H1 (cell line): ENCODE data around the gene NRXN2. TPM values are rescaled to one million over a fixed set of nuclear protein-coding genes. Genes with fewer than 3 reads are reported as not detected.
A peak's percentile ranks its signal among the peaks of the same experiment; 100 is the strongest.

Experiments used
- CTCF ChIA-PET: fragments of 300-600 bp; sonication (Branson Sonifier 250); formaldehyde crosslinking; loops from one replicate; lab custom pipeline; 2021; ENCODE audit not compliant: partially characterized antibody; lab: Charles Lee
- POLR2A ChIA-PET: fragments of 300-600 bp; sonication (Branson Sonifier 250); formaldehyde crosslinking; loops from one replicate; lab custom pipeline; 2021; ENCODE audit warnings: inconsistent platforms; ENCODE audit not compliant: partially characterized antibody; lab: Charles Lee
- DNase-seq, 2 experiments: peaks; one replicate each; pipeline versions ENCODE4 v3.0.0 to v3.0.0-alpha.2; 2010 to 2022; ENCODE audit warnings: low spot score in 2 of 2, low read depth in 1 of 2, mixed read lengths in 1 of 2
- FAIRE-seq: peaks from 2 replicates; lab custom pipeline; 2011; peaks lifted over from hg19 to GRCh38; lab: Jason Lieb, UNC
- H2AFZ ChIP-seq: 2 replicates; pipeline ENCODE4 v1.8.1; 2012; ENCODE audit warnings: low read length, inconsistent platforms
- H2AK5ac ChIP-seq: 2 replicates; pipeline ENCODE4 v1.6.1; 2013; ENCODE audit warnings: low read depth, low read length
- H2BK120ac ChIP-seq: replicated peaks from 2 replicates; pipeline ENCODE3; 2013; ENCODE audit warnings: low read depth, low read length, inconsistent platforms
- H2BK12ac ChIP-seq: 2 replicates; pipeline ENCODE4 v1.6.1; 2013; ENCODE audit warnings: low read depth, low read length
- H2BK15ac ChIP-seq: 2 replicates; pipeline ENCODE4 v1.6.1; 2013; ENCODE audit warnings: low read length
- H2BK20ac ChIP-seq: 2 replicates; pipeline ENCODE4 v1.6.1; 2013; ENCODE audit warnings: low read length
- H2BK5ac ChIP-seq: 2 replicates; pipeline ENCODE4 v1.6.1; 2013; ENCODE audit warnings: low read depth, low read length
- H3K14ac ChIP-seq: 2 replicates; pipeline ENCODE4 v1.6.1; 2013; ENCODE audit warnings: inconsistent platforms; ENCODE audit not compliant: insufficient read length
- H3K18ac ChIP-seq: 2 replicates; pipeline ENCODE4 v1.6.1; 2013; ENCODE audit warnings: low read length; ENCODE audit errors: extremely low read depth
- H3K23ac ChIP-seq: 2 replicates; pipeline ENCODE4 v1.6.1; 2013; ENCODE audit warnings: inconsistent platforms; ENCODE audit not compliant: insufficient read length
- H3K23me2 ChIP-seq: 2 replicates; pipeline ENCODE4 v1.6.1; 2013; ENCODE audit warnings: low read depth, low read length
- H3K27ac ChIP-seq: 2 replicates; pipeline ENCODE4 v1.6.1; 2011; ENCODE audit warnings: low read depth, low read length, inconsistent platforms
- H3K27me3 ChIP-seq, 4 experiments: replicated peaks in 1 of 4; 1 replicate in 1 of 4; 2 replicates in 3 of 4; pipeline versions ENCODE4 v1.6.1 to v1.8.1; 2011 to 2013; ENCODE audit warnings: low read length in 3 of 4, mild to moderate bottlenecking in 3 of 4, inconsistent platforms in 2 of 4, mixed read lengths in 2 of 4, moderate library complexity in 1 of 4; ENCODE audit not compliant: control insufficient read depth in 3 of 4, insufficient read depth in 3 of 4; ENCODE audit errors: extremely low read depth in 1 of 4
- H3K36me3 ChIP-seq, 4 experiments: 2 replicates each; pipeline versions ENCODE4 v1.6.1 to v1.8.1; 2011 to 2013; ENCODE audit warnings: mild to moderate bottlenecking in 4 of 4, low read length in 3 of 4, moderate library complexity in 2 of 4, control low read depth in 1 of 4, inconsistent platforms in 1 of 4; ENCODE audit not compliant: insufficient read depth in 4 of 4, control insufficient read depth in 2 of 4
- H3K4ac ChIP-seq: replicated peaks from 2 replicates; pipeline ENCODE3; 2013; ENCODE audit warnings: low read length, low read depth, mixed read lengths, inconsistent platforms; ENCODE audit not compliant: insufficient read length
- H3K4me1 ChIP-seq, 4 experiments: replicated peaks in 1 of 4; 1 replicate in 1 of 4; 2 replicates in 3 of 4; pipeline versions ENCODE4 v1.6.1 to v1.8.1; 2011 to 2013; ENCODE audit warnings: low read length in 3 of 4, inconsistent platforms in 2 of 4, mixed read lengths in 1 of 4; ENCODE audit not compliant: insufficient read depth in 4 of 4, control insufficient read depth in 3 of 4
- H3K4me2 ChIP-seq, 2 experiments: 2 replicates each; pipeline versions ENCODE4 v1.6.1 to v1.8.1; 2011 to 2013; ENCODE audit warnings: low read depth in 2 of 2, low read length in 2 of 2, control low read depth in 1 of 2, inconsistent platforms in 1 of 2, mild to moderate bottlenecking in 1 of 2; ENCODE audit not compliant: insufficient read depth in 1 of 2
- H3K4me3 ChIP-seq, 4 experiments: fragments of 200-600, 300-600 bp in 1 of 4; sonication (generic), shearing (Covaris generic), sonication (Bioruptor Twin) in 1 of 4; 2 replicates each; pipeline versions ENCODE4 v1.5.1 to v1.8.1; 2011 to 2016; ENCODE audit warnings: low read length in 4 of 4, low read depth in 3 of 4, control low read depth in 2 of 4, inconsistent platforms in 2 of 4, mild to moderate bottlenecking in 2 of 4, mixed read lengths in 1 of 4, moderate library complexity in 1 of 4; ENCODE audit not compliant: insufficient read depth in 2 of 4; ENCODE audit errors: extremely low read depth in 1 of 4
- H3K56ac ChIP-seq: replicated peaks from 2 replicates; pipeline ENCODE3; 2013; ENCODE audit warnings: low read depth, mild to moderate bottlenecking, mixed read lengths, low read length, inconsistent platforms; ENCODE audit not compliant: insufficient read length
- H3K79me1 ChIP-seq: 2 replicates; pipeline ENCODE4 v1.6.1; 2013; ENCODE audit warnings: low read depth, low read length, control low read depth
- H3K79me2 ChIP-seq, 2 experiments: 2 replicates each; pipeline versions ENCODE4 v1.6.1 to v1.8.1; 2012 to 2013; ENCODE audit warnings: low read length in 2 of 2, mild to moderate bottlenecking in 2 of 2, inconsistent platforms in 1 of 2; ENCODE audit not compliant: insufficient read depth in 2 of 2, control insufficient read depth in 1 of 2
- H3K9ac ChIP-seq, 4 experiments: replicated peaks in 1 of 4; 1 replicate in 1 of 4; 2 replicates in 3 of 4; pipeline versions ENCODE4 v1.6.1 to v1.8.1; 2011 to 2013; ENCODE audit warnings: low read depth in 3 of 4, low read length in 3 of 4, control low read depth in 2 of 4, mild to moderate bottlenecking in 2 of 4, moderate library complexity in 2 of 4, inconsistent platforms in 1 of 4; ENCODE audit errors: extremely low read depth in 1 of 4
- H3K9me3 ChIP-seq, 2 experiments: 2 replicates each; pipeline versions ENCODE4 v1.6.1 to v1.8.1; 2012 to 2013; ENCODE audit warnings: mild to moderate bottlenecking in 2 of 2, moderate library complexity in 2 of 2, control low read depth in 1 of 2, inconsistent platforms in 1 of 2, low read depth in 1 of 2, low read length in 1 of 2, mixed read lengths in 1 of 2; ENCODE audit not compliant: insufficient read depth in 2 of 2
- H4K20me1 ChIP-seq, 2 experiments: replicated peaks in 1 of 2; 2 replicates each; pipeline versions ENCODE3 to v1.8.1; 2011 to 2013; ENCODE audit warnings: inconsistent platforms in 2 of 2, low read length in 2 of 2, mild to moderate bottlenecking in 1 of 2; ENCODE audit not compliant: insufficient read depth in 2 of 2, control insufficient read depth in 1 of 2
- H4K5ac ChIP-seq: 2 replicates; pipeline ENCODE4 v1.6.1; 2013; ENCODE audit warnings: low read length, low read depth, mixed read lengths, inconsistent platforms; ENCODE audit not compliant: insufficient read length
- H4K8ac ChIP-seq: 2 replicates; pipeline ENCODE4 v1.8.0; 2013; ENCODE audit warnings: mild to moderate bottlenecking, moderate library complexity, low read length, inconsistent platforms; ENCODE audit not compliant: insufficient read depth; ENCODE audit errors: extremely low read depth
- H4K91ac ChIP-seq: replicated peaks from 2 replicates; pipeline ENCODE3; 2013; ENCODE audit warnings: low read length, mixed read lengths, inconsistent platforms; ENCODE audit not compliant: insufficient read length
- JUND ChIP-seq: IDR thresholded peaks from 2 replicates; pipeline ENCODE4 v1.6.1; 2011; ENCODE audit warnings: mild to moderate bottlenecking, improper control_type of control experiment, low read length
- KDM4A ChIP-seq: IDR thresholded peaks from one replicate; pipeline ENCODE4 v1.7.1; 2012; ENCODE audit warnings: low read depth, mild to moderate bottlenecking, moderate library complexity, low read length, inconsistent platforms; ENCODE audit not compliant: severe bottlenecking
- SUZ12 ChIP-seq: fragments of 200-600 bp; sonication (generic); IDR thresholded peaks from 2 replicates; pipeline ENCODE4 v1.6.1; 2012; ENCODE audit warnings: mild to moderate bottlenecking, inconsistent platforms, low read length, moderate library complexity, mixed read lengths
- YY1 ChIP-seq: IDR thresholded peaks from 2 replicates; pipeline ENCODE4 v1.6.1; 2011; ENCODE audit warnings: low read depth, mild to moderate bottlenecking, low read length
- WGBS, 2 experiments: shearing (Covaris generic) in 1 of 2; methylation state at CpG; one replicate each; pipeline versions ENCODE4 v1.1.6 to v1.1.7; 2013 to 2015; ENCODE audit warnings: low lambda C conversion rate in 2 of 2, mixed read lengths in 2 of 2, inconsistent platforms in 1 of 2, low coverage in 1 of 2, missing lambda C conversion rate in 1 of 2; ENCODE audit not compliant: insufficient replicate concordance in 2 of 2, insufficient coverage in 1 of 2, insufficient read length in 1 of 2; ENCODE audit errors: extremely low coverage in 1 of 2, missing lambda C conversion rate in 1 of 2; 5-methylcytosine and 5-hydroxymethylcytosine counted together
- polyA plus RNA-seq, 7 experiments: library from polyadenylated mRNA; depleted of rRNA in 3 of 7; stranded (reverse) in 5 of 7; unstranded in 2 of 7; fragments of >200 nt in 5 of 7; fragments of 200-250 nt in 2 of 7; gene quantifications; 1 replicate in 5 of 7; 2 replicates in 1 of 7; 4 replicates in 1 of 7; pipeline versions ENCODE4 v1.2.1 to v1.2.3, GENCODE V29; 2011 to 2013; ENCODE audit warnings: missing spikeins in 2 of 7, mixed read lengths in 2 of 7
- total RNA-seq: library from RNA; stranded (reverse); fragmentation: NEBNext Ultra II Directional; extraction: Animal tissue kit (Norgen Biotek cat#: 25700); gene quantifications from 2 replicates; pipeline ENCODE4 v1.2.1, GENCODE V29; 2021

NRXN2 gene
- total and polyA plus RNA-seq, 2 of the 8 experiments (the other 6 are each of a cell fraction or from before 2014, with no cell fraction given): 1.3 to 11.5 TPM

- CTCF ChIA-PET: interaction anchor here (0.8 to 3.1 kb wide), 4 partner anchors 9 to 206 kb away, joined by 3 to 43 read pairs (median 3); no protein-coding TSS in a partner anchor
- 3% methylated on average over 37 of the region's 37 CpGs; no CpG with 5 or more reads in 1 of the 2 experiments for WGBS, 2 experiments
- Histone ChIP-seq H3K23me2 (peaks cover 16% of the 10 kb centered on the region; the same call in 1 of the 2 replicates), H3K4me3 (peak overlapping the region; percentile 46 to 71 (median 51))
- TF ChIP-seq KDM4A: peak; percentile 71
- TF ChIP-seq SUZ12: peak; percentile 28; the same call in 1 of the 2 replicates
- TF ChIP-seq YY1: peak; percentile 66; the same call in 1 of the 2 replicates
- no peak for TF ChIP-seq JUND
- TF ChIP-seq, all 59 proteins: peak for 3
- Histone ChIP-seq H3K4me2 (peak overlapping the region; percentile 84 to 99), H2BK5ac (no peak overlapping the region), H2BK12ac (peak overlapping the region; percentile 50; the same call in 1 of the 2 replicates), H3K79me1 (no peaks in the 10 kb centered on the region), H2AK5ac (no peak overlapping the region), H2AFZ (no peak overlapping the region; the same call in 1 of the 2 replicates), H3K14ac (no peak overlapping the region), H2BK20ac (no peak overlapping the region), H3K4ac (no peak overlapping the region), H3K27me3 (peaks cover 38 to 62% (median 52%) of the 10 kb centered on the region in 4 experiments), H4K8ac (peak overlapping the region; percentile 63), H3K36me3 (peaks cover 0 to 6% (median 0%) of the 10 kb centered on the region in 4 experiments; a peak in 1 of 8 replicates), H3K56ac (peak overlapping the region; percentile 12), H4K20me1 (peaks cover 2 to 12% of the 10 kb centered on the region in 2 experiments), H3K4me1 (peaks cover 0 to 19% (median 13%) of the 10 kb centered on the region in 4 experiments; a peak in 6 of 7 replicates), H3K79me2 (no peaks in the 10 kb centered on the region), H3K23ac (no peak overlapping the region), H3K27ac (no peak overlapping the region), H2BK120ac (no peak overlapping the region), H4K91ac (peak overlapping the region; percentile 82), H3K9ac (0 out of 7 replicates have a peak overlapping the region, but pooled peaks of 1 of the 4 experiments have one; percentile 13), H4K5ac (no peak overlapping the region), H3K9me3 (no peaks in the 10 kb centered on the region; a peak in 1 of 4 replicates), H3K18ac (no peak overlapping the region; the same call in none of the 2 replicates), H2BK15ac (no peak overlapping the region)
- FAIRE-seq (no peak), DNase-seq (peak in 1 of 2 experiments; percentile 75)
- POLR2A ChIA-PET: interaction anchor here (0.8 kb wide), 1 partner anchor 74 kb away, joined by 3 read pairs; no protein-coding TSS in a partner anchor
Observed at GRCh38 chr11:64638018-64638665, 84.9 kb downstream of the NRXN2 start.
